ENCODE measurements around the gene LRMDA. TPM values are rescaled to one million over a fixed set of nuclear protein-coding genes. Genes with fewer than 3 reads are reported as not detected.
A peak's percentile ranks its signal among the peaks of the same experiment; 100 is the strongest.

Gene LRMDA
- total and polyA plus RNA-seq, 2 donors from 2014 or later: 23.2 to 48.6 TPM

GRCh38 chr10:75408911-75409885 lies 22.2 kb upstream of the LRMDA start:
- TF ChIP-seq, protein P1, sequence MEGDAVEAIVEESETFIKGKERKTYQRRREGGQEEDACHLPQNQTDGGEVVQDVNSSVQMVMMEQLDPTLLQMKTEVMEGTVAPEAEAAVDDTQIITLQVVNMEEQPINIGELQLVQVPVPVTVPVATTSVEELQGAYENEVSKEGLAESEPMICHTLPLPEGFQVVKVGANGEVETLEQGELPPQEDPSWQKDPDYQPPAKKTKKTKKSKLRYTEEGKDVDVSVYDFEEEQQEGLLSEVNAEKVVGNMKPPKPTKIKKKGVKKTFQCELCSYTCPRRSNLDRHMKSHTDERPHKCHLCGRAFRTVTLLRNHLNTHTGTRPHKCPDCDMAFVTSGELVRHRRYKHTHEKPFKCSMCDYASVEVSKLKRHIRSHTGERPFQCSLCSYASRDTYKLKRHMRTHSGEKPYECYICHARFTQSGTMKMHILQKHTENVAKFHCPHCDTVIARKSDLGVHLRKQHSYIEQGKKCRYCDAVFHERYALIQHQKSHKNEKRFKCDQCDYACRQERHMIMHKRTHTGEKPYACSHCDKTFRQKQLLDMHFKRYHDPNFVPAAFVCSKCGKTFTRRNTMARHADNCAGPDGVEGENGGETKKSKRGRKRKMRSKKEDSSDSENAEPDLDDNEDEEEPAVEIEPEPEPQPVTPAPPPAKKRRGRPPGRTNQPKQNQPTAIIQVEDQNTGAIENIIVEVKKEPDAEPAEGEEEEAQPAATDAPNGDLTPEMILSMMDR (IDR thresholded peaks at IDR 0.05; ENCODE audit: borderline replicate concordance, extremely low read depth, insufficient read depth): no peak
- Histone ChIP-seq H3K9me3 (ENCODE audit: control insufficient read depth in 2 of 3, insufficient read depth in 1 of 3, low read length in 3 of 3) (no peaks in the 10 kb centered on the region), H3K36me3 (ENCODE audit: control insufficient read depth in 2 of 3, insufficient read depth in 3 of 3, low read length in 3 of 3) (no peaks in the 10 kb centered on the region), H3K4me3 (ENCODE audit: low read length in 3 of 3) (peak overlapping the region; percentile 52 to 88 (median 59)), H3K27ac (ENCODE audit: low read depth in 2 of 2, low read length in 2 of 2) (peak overlapping the region; percentile 91 to 93), H3K4me1 (ENCODE audit: control insufficient read depth in 2 of 3, insufficient read depth in 2 of 3, low read depth in 1 of 3, low read length in 3 of 3) (peaks cover 2 to 8% (median 6%) of the 10 kb centered on the region in 3 donors), H3K27me3 (ENCODE audit: control insufficient read depth, insufficient read depth, low read length) (no peaks in the 10 kb centered on the region), H3K9ac (ENCODE audit: low read length in 3 of 3) (peak overlapping the region; percentile 22 to 82 (median 59))
- DNase-seq (peak; percentile 79 to 91 (median 87)), FAIRE-seq (no peak)
- intact Hi-C loops (cut with DNase I): loop anchor here (10.0 kb wide), 1 partner anchor 506 kb away; no protein-coding TSS in a partner anchor

DNA sequence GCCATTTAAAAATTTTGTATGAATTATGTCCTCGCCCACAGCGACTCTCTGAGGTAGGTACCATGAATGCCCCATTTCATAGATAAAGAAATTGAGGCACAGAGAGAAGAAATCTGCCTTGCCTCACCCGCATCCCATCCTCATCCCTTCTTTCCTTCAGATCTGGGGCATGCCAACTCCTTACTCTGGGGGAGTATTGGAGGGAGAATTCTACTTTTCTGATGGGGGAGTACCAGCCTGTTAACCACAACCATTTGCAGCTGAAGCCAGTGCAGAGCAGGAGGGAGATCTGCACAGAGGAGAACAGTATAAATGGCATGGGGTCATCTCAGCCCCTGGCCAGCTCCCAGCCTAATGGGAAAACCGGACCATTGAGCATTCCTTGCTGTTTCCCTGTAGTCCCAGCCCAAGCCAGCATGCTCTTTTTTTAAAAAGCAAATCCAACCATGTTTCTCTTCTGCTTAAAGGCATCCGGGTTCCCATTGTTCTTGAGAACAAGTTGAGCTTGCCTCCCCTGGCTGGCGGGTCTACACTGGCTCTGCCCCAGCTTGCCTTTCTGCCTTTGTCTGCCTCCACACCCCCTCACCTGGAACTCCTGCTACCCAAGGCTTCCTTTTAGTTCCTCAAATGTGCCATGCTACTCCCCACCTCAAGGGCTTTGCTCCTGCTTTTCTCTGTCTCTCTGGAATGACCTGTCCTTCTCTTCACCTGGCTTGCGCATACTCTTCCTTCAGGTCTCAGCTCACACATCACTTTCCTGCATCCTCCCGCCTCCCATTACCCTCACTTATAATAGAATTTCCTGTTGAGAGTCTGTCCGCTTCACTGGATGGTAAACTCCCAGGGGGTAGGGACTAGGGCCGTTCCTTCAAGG lies 21.1 kb upstream of the LRMDA start:
- Histone ChIP-seq H3K4me3 (ENCODE audit: low read length in 3 of 3) (peak overlapping the region in 1 of 3 donors; percentile 88), H3K4me1 (ENCODE audit: control insufficient read depth in 2 of 3, insufficient read depth in 2 of 3, low read depth in 1 of 3, low read length in 3 of 3) (peaks cover 2 to 7% (median 6%) of the 10 kb centered on the region in 3 donors), H3K27ac (ENCODE audit: low read depth in 2 of 2, low read length in 2 of 2) (no peak overlapping the region), H3K9ac (ENCODE audit: low read length in 3 of 3) (no peak overlapping the region), H3K27me3 (ENCODE audit: control insufficient read depth, insufficient read depth, low read length) (no peaks in the 10 kb centered on the region), H3K9me3 (ENCODE audit: control insufficient read depth in 2 of 3, insufficient read depth in 1 of 3, low read length in 3 of 3) (no peaks in the 10 kb centered on the region), H3K36me3 (ENCODE audit: control insufficient read depth in 2 of 3, insufficient read depth in 3 of 3, low read length in 3 of 3) (no peaks in the 10 kb centered on the region)
- TF ChIP-seq, protein P1 (IDR thresholded peaks at IDR 0.05; ENCODE audit: borderline replicate concordance, extremely low read depth, insufficient read depth): no peak
- intact Hi-C loops (cut with DNase I): no loop called here
- FAIRE-seq: no peak
- peak in 2 of 5 donors; percentile 17 to 53 for DNase-seq

DNA sequence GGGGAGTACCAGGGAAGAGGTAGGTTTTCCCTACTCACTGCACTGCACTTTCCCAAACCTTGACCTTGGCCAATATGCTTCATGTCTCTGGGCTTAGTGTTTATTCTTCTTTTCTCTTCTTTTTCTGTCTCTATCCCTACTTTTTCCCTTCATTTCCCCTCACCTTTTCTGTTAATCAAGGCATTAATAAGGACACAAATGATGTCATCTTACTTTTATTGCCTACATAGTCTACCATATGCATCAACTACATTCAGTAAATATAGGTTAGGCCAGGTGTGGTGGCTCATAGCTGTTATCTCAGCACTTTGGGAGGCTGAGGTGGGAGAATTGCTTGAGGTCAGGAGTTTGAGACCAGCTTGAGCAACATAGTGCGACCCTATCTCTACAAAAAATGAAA lies 16.9 kb upstream of the LRMDA start:
- no peak overlapping the region for H3K9ac ChIP-seq (ENCODE audit: low read length in 3 of 3)
- no peak for FAIRE-seq
- H3K27ac ChIP-seq (ENCODE audit: low read depth in 2 of 2, low read length in 2 of 2): no peak overlapping the region
- H3K36me3 ChIP-seq (ENCODE audit: control insufficient read depth in 2 of 3, insufficient read depth in 3 of 3, low read length in 3 of 3): no peaks in the 10 kb centered on the region
- no peaks in the 10 kb centered on the region for H3K27me3 ChIP-seq (ENCODE audit: control insufficient read depth, insufficient read depth, low read length)
- intact Hi-C loops (cut with DNase I): no loop called here
- H3K4me3 ChIP-seq (ENCODE audit: low read length in 3 of 3): no peak overlapping the region
- H3K4me1 ChIP-seq (ENCODE audit: control insufficient read depth in 2 of 3, insufficient read depth in 2 of 3, low read depth in 1 of 3, low read length in 3 of 3): peaks cover 0 to 6% (median 5%) of the 10 kb centered on the region in 3 donors
- TF ChIP-seq, protein P1 (IDR thresholded peaks at IDR 0.05; ENCODE audit: borderline replicate concordance, extremely low read depth, insufficient read depth): no peak
- DNase-seq: no peak
- H3K9me3 ChIP-seq (ENCODE audit: control insufficient read depth in 2 of 3, insufficient read depth in 1 of 3, low read length in 3 of 3): no peaks in the 10 kb centered on the region
